GM21367 (cell line): Measurements from ENCODE around the gene CUX1.

Experiments used
- ATAC-seq: cut with Tn5 transposase; IDR thresholded peaks from one replicate; pipeline ENCODE4 v1.9.1; 2021; ENCODE audit not compliant: unreplicated experiment

CUX1 gene

DNA sequence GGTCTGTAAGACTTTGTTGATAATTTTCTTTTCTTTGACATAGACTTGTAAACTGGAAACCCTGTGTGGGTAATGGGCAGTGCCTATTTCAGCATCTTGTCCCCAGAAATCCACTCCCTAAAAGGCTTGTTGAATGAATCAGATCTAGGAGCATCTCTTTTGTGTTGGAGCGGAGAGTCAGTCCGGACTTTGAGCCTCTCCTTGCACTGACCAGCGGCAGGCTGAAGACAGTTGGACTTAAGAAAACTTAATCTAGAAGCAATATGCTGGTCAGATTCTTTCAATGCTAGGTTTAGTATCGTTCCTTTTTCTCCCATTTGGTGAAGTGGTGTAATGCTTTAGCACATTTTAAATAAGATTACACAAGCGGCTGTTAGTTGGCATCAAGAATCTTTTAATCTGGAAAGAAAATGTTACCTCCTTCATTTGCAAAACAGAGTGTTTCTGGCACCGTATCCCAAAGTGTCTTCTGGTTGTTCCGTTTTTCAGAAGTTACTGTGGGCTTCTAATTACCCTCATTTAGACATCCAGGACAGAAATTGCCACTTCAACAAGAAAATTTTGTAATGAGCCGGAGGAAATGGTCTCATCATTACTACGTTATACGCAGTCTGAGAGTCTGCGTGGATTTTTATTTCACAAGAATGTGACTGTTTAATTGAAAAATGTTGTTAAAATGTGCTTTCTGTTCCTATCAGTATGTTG, 74.7 kb downstream of the CUX1 start:
- no peak for ATAC-seq

DNA sequence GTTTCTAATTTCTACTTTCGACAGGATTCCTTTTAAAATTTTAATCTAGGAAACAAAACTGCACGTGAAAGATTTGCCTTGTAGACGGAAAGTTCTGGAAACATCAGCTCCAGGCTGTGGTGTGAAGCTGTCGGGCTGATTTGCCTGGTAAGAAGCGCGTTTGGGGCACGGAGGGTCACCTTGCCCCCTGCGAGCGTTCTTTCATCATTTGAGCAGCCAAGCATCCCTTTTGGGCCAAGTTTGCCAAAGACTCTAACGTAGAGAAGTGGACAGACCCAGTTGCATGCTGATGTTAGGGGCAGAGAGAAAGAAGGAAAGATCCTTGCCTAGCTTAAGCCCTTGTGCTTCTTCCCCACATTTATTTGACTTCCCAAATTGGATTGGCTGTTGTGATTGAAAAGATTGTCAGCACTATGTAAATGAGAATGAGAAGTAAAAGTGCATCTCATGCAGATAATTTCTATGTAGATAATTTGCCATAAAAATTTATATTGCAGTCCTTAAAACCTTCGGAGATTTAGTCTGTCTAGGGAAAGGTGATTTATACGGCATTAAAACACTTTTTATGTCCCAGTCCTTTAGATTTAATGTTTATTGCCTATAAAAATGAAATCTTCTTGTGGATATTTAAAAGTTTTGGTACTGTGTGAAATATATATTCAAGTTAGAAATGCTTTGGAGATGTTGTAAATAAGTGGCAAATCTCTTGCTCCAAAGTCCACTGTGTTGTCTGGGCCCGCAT, 76.1 kb downstream of the CUX1 start:
- ATAC-seq: no peak

DNA sequence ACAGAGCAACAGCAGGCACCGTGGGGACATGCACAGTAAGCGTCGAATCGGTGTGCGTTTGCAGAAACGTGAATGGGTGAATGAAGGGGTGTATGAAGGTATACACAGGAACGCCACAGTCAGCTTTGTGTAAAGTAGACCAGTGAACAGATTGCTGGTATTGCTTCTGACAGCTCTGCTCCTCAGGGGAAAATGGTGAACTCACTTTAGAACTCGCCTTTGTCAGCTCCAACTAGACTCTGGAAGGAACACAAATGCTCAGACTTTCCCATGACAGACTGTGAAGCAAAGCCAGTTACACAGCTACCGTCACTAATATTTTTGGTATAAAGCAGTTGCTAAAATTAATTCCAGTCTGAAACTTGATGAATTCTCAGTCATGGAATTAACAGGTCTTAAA, 78.9 kb downstream of the CUX1 start:
- ATAC-seq: no peak

DNA sequence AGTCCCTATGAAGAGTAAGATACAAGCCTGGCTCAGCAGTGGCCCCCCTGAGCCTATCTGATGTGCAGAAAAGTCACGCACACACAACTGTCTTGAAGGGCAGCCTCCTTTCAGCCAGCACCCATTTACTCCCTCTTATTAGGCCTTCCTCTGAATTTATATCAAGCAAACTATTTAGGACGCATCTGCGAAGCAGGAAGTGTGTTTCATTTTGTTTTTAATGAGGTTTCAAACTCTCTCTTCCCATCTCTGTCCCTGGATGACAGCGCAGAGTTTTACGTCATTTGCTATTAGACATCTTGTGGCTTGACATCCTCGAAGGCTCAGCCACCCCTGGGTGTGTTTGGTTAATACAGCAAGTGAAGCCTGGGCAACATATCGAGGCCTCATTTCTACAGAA, 79.5 kb downstream of the CUX1 start:
- no peak for ATAC-seq

DNA sequence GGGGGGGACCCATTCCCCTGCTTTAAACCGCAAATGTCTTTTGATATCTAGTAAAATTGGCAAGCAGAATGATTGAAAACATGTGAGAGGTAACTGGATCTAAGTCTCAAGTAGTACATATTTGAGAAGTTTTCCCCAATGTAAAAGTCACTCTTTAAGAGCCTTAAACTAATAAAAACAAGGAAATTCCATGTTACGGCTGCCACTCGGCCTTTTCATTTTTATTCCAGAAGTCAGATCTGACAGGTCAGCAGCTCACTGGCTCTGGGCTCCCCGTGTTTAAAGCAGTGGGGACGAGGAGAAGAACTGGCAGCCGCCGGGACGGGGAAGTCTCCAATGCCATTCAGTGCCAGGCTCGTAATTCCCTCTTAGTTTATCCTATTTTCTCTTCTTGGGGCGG, 80.7 kb downstream of the CUX1 start:
- no peak for ATAC-seq

DNA sequence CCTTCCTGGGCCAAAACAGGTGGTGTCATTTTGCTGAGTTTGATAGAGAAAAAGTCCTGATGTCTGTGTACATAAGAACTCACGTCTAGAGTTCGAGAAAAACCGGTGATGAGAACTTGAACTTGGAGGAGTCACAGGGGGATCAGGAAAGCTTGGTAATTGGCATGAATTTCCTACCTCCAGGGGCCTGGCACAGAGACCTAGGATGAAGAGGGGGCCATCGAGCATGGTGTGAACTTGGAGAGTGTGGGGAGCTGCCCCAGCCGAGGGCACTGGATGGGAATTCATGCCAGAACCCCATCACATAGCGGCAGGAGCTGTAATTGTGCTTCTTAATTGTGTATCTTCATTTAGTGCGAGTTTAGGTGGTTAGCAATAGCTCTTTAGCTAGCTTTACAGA, 82.2 kb downstream of the CUX1 start:
- ATAC-seq: no peak

DNA sequence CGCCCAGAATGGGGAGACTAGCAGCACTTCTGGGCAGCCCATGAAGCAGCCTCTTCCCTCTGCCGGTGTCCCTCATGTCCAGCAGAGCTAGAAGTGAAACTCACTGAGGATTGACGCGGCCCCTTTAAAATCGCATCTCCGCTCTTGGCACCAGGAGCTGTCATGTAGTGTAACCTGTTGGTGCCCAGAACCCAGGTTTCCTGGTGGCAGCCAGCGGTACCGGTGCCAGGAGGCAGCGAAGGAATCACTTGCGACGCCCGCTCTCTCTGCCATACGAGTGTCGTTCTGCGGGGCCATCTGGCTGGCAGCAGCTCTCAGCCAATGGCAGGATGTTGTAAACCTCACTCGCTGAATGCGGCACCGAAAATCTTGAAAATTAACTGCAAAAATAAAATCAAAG, 82.7 kb downstream of the CUX1 start:
- no peak for ATAC-seq

DNA sequence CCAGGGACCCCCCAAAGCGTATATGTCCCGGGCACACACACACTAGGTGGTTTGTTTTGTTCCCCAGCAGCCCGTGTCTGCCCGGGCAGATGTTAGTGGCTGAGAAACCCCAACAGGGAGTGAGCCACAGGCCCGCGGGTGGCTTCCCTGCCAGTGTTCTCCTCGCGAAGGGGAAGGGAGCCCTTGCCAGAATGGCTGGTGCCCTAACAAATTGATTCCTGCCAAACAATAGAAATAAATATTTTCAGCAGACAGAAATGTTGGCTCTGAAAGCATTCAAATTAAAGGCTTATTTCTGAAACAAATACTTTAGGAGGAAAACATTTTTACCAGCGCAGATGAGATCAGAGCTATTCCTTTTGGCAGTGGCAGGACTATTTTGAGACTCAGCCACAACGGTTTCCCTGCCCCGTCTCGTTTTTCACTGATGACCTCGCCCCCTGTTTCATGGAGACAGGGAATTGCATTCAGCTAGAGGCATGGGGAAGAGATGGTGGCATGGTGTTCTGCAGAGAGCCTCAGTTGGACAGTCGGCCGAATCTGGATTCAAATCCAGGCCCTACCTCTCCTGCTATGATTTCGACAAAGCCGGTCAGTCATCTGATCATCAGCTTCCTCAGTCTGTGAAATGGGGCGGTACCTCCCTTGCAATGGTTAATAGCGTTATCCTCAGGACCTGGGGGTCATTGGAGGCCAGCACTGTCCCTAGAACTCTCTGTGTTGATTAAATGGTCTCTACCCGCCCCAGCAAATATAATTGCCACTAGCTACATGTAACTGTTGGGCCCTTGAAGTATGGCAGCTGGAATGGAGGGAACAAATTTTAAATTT, 84.5 kb downstream of the CUX1 start:
- no peak for ATAC-seq

DNA sequence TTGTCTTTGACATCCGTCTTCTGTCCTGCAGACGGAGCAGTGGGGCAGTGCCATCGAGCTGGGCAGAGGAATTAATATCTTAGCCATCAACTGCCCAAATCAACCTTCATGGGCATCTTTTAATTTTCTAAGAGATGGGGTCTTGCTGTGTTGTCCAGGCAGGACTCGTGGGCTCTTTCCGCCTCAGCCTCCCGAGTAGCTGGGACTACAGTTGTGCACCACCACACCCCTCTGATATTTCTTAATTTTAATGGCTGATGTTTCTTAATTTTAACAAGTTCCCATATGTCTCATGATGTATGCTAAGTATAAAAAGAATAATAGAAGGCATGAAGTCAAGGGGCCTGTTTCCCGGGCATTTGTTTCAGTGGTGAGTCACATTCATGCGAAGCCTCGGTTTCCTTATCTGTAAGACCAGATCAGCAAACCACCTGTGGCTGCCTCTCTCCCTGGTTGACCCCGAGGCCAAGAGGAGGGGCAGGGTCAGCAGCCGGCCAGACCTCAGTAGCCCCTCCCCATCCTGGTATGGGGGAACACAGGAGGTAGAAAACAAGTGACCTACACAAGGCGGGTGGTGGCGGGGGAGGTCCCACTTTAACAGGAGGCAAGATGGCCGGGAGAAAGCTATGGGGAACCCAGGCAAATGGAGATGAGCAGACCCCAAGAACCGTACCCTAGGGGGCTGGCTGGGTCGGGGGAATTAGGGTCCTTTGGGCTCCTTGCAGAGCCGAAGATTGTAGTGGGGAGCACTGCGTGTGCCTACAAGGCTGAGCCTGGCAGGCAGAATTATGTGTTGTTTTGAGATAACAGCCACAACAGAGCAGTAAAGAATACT, 85.5 kb downstream of the CUX1 start:
- ATAC-seq: no peak

DNA sequence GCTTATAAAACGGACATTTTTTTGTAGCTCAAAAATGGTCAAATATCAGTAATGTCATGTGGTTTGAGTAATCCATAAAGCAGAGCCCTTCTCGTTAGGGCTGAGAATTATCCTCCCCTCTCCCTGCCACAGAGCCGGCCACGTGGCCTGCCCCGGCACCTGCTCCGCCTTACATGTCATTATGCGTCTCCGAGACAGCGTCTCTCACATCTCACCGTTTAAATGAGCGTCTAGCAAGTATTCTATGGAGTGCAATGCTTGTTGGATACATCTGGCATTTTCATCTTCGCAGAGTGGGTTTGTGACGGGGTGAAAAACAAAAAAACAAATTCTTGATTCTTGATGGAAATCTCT, 86.1 kb downstream of the CUX1 start:
- ATAC-seq: no peak

DNA sequence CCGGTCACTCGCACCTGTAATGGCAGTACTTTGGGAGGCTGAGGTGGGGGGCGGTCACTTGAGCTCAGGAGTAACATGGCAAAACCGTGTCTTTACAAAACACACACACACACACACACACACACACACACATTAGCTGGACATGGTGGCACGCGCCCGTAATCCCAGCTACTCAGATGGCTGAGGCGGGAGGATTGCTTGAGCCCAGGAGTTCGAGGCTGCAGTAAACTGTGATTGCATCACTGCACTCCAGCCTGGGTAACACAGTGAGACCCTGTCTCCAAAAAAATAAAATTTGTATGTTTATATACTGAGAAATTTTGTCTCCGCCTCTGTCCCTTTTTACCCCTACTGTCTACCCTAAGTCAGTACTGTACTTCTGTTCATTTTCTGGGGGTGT, 86.6 kb downstream of the CUX1 start:
- ATAC-seq: no peak

DNA sequence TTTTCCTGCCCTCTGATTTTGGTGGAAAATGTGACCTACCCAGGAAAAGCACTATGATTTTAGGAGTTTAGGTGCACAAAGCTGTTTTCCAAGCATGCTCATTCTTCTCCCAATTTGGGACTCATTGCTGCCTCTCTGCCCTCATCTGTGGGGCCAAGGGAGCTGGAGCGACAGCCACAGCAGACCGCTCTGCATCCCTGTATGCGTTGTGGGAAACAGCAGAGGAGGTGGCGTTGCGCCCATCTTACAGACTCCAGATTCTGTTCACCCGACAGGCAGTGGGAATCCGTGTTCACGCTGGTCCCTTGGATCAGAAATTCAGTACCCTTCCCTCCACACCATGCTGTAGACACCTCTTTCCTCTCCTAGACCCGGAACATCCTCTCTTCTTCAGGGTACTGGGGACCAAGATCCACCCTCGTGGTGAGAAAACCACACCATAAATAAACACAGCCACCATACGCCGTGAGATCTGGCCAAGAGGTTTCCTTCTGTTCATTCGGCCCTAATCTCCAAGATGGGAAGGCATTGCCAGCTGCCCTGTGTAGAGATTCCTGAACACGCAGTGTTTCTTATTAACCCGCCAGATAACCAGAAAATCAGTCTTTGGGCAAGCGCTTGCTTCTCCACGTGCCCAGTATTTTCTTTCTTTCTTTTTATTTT, 87.9 kb downstream of the CUX1 start:
- no peak for ATAC-seq

DNA sequence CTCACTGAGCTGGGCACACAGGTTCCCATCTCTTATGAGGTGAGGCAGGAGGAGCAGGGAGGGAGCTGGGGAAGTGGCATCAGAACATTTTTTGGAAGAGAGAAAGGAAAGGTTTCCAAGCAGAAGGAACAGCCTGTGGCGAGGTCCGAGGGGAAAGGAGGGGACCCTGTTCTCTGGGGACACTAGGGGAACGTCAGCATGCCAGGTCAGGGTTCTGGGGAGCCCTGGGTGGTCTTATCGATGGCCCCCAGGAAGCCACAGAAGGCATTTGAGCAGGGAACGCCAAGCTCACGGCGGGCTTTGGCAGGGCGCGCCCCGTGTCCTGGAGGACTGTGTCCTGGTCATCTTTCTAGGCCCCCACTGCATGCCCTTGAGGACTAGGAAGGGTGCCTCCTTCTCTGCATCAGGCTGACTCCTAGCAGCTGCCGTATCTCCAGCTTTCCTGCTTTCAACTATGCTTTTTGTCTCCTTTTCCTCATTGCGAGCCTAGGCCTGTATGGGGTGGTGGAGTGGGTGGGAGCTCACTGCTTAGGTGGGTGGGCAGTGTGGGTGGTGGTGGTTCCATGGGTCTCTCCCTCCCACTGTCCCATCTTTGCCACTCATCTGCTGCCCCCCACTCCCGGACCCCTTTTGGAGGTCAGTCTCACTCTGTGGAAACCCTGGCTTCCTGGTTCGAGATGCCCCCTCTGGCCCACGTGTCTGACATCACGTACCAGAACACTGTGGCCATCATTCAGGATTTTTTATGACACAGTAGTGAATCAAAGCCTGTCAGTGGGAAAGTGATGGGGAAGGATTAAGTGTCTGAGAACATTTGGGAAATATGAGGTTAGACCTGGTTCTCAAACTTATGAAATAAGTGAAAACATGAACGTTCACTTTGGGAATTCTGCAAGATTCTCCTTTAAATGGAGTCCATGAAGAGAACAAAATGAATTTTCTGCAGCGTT, 89.1 kb downstream of the CUX1 start:
- ATAC-seq: no peak

DNA sequence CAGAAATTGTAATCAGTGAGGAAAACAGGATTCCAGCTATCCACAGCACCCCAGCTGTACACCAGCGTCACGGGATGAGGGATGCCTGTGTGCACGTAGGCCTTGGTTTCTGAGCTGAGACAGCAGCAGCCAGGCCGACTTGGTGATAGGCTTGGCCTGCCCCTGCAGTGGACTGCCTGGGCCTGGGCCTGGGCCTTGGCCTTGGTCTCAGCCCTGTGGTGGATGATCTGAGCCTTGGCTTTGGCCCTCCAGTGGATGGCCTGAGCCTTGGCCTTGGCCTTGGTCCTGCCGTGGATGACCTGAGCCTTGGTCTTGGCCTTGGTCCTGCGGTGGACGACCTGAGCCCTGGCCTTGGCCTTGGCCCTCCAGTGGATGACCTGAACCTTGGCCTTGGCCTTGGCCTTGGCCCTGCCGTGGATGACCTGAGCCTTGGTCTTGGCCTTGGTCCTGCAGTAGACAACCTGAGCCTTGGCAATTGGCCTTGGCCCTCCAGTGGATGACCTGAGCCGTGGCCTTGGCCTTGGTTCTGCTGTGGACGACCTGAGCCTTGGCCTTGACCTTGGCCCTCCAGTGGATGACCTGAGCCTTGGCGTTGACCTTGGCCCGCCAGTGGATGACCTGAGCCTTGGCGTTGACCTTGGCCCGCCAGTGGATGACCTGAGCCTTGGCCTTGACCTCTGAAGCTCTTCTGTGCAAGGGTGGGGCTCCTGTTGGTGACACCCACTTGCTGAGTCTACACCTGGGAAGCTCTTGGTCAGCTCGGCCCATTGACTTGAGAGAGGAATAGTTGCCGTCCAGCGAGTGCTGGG, 93.8 kb downstream of the CUX1 start:
- ATAC-seq: no peak

DNA sequence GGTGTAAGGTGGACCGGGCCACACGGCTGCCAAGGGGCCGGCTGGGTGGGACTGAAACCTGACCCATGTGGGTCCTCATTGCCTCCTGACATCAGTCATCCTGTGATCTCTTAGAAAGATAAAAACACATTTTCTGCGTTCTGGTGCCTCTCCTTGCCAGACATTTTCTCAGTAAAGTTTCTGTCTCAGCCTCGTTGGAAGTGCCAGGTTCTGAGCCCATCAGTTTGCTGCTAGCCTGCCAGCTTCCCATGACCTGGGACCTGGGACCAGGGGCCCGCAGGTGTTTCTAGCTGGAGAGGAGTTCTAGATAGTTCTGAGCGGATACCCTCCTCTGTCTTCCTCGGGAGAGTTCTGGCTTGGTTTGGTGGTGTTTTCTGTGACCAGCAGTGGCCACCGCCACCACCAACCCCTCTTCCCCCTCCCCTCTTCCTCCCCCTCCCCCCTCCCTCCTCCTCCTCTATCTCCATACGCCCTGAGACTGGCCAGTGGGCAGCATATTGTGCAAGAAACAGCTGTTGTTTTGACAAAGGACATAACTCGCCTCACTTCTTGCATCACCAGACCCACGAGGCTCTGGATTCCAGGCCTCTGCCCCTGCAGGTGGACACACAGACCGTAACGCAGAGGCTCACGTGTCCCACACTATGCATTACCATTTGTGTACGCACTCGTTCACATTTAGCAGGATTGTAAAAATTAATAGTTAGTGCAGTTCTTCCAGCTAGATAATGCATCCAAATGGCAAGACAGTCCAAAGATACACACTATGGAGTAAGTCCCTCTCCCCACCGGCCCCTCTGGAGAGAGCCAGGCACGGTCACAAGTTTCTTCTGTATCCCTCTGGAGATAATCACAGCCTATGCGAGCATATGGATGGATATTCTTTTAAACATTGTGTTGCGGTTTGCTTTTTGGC, 94.6 kb downstream of the CUX1 start:
- no peak for ATAC-seq

DNA sequence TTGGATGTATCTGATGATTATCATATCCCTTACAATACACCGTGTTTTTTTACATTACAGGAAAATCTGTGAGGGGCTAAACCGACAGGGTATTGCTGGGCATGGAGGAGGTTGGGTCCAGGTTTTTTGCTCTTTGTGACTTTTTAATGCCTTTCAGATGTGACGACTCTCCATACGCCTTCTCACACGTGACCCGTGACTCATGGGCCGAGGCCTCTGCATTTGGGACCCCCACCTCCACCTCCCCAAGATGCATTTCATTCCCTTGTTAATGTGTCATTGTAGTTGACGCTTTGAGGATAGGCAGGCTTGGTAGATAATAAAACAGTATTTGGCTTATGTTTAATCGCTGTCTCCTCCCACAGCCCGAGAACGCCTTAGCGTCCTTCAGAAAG, 95.3 kb downstream of the CUX1 start:
- no peak for ATAC-seq

DNA sequence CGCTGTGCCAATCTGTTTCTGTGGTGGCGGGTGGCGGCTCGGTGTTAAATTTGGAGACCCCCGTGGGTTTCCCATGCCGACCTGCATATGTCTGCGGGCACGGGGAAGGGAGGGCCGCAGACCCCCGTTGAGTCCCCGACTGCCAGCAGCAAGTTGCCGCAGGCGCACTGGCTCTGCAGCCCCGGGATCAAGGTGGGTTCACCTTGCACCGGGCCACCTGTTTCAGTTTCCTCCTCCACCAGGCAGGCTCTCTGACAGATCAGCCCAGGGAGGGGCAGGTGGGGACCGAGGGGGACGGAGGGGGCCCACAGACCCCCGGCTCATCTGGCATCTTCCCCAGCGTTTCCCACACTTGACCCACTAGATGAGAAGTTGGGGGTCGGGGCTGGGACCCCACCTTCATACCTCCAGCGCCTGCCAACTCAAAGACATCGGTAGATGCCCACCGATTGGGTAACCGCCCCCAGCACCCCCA, 95.9 kb downstream of the CUX1 start:
- ATAC-seq: no peak

DNA sequence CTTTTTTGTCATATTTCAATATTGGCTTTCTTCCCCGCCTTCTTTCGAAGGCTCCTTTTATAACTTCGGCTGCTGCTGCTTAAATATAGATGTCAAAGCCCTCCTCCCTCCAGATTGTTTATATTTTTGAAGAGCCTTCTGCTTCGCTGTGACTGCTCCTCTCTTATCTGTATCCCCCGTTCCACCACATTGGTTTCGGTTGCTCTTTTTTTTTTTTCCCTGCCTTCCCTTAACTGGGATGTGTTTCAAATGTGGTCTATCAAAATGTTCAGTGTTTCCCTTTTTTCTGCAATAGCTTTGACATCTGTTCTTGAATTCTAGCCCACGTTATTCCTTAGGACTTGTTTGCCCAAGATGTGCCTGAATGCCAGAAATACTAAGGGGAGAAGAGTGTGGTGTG, 96.4 kb downstream of the CUX1 start:
- ATAC-seq: no peak
